ENCODE results near the gene WFIKKN1. TPM values are rescaled to one million over a fixed set of nuclear protein-coding genes. Genes with fewer than 3 reads are reported as not detected.
"Not testable (repeated sequence)": the region's sequence is repeated elsewhere in the genome, so short reads cannot be mapped to it uniquely, and the experiment has no call there.

Gene WFIKKN1
- total RNA-seq, 2 donors from 2014 or later: 0.33 to 0.71 TPM

DNA sequence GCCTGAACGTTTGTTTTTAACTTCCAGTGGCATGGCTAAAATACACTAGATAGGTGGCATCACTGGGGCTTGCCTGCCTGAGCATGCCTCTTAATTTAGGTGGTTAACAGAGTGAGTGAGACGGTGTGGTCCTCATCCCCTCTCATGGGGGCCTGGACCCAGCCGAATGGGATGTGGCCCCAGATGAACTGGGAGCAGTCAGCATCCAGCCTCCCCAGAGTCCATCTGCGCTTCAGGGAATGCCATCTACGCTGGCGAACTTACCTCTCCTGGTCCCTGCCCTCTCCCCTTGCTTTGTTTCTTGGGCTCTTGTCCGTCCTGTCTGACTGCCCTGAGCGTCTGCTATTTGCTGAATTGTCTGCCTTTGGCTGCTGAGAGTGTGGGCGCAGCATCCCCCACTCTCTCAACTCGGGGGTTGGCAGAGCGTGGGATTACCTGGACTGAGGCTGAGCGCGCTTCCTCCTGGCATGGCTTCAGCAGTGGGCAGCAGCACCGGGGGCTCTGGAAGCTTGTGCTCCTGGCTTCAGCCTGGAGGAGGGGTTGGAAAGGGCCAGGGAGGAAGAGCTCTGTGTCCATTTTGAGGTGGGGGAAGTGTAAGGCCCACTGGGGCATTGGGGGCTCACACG is 38.8 kb upstream of the WFIKKN1 start:
- Mint-ChIP-seq H3K27ac (peak overlapping the region in 1 of 2 donors; percentile 60), H3K36me3 (peaks cover 10 to 17% of the 10 kb centered on the region in 2 donors), H3K9me3 (no peaks in the 10 kb centered on the region)
- DNase-seq (ENCODE audit: low spot score in 2 of 2): no peak
- ATAC-seq: no peak

DNA sequence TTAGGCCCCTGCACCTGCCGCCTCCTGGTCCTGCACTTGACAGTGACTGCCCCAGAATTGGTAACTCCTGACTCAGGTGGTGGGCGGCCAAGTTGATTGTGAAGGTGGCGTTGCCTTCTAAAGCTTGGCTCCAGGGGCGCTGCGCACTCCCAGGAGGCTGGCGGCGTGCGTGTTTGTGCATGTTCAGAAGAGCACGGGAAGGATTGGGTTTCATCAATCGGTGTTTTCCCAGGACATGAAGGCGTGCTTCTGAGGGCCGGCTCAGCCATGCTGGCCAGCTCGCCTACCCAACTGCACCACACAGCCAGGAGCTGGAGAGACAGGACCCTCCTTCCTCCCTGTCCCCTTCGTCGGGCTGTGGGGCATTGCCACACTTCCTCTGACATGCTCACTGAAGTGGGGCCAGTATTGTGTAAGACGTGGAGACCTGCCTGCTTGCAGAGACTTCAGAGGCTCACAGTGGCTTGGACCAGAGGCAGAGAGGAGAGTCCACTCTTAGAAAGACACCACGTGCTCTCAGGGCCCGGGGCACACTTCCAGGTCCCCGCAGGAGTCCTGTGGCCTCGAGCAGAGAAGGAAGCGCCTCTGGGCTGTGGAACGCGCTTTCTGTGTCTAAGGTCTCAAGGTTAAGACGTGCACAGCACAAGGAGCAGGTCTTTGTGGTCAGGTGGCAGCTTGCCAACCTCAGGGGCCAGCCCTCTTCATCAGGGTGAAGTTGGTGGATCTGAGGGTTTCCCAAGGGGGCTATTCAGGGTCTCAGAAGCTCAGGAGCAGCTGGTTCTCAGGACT is 38.1 kb upstream of the WFIKKN1 start:
- Mint-ChIP-seq H3K36me3 (peaks cover 6 to 17% of the 10 kb centered on the region in 2 donors), H3K27ac (peak overlapping the region in 1 of 2 donors; percentile 60), H3K9me3 (no peaks in the 10 kb centered on the region)
- DNase-seq (ENCODE audit: low spot score in 2 of 2) (no peak), ATAC-seq (no peak)

DNA sequence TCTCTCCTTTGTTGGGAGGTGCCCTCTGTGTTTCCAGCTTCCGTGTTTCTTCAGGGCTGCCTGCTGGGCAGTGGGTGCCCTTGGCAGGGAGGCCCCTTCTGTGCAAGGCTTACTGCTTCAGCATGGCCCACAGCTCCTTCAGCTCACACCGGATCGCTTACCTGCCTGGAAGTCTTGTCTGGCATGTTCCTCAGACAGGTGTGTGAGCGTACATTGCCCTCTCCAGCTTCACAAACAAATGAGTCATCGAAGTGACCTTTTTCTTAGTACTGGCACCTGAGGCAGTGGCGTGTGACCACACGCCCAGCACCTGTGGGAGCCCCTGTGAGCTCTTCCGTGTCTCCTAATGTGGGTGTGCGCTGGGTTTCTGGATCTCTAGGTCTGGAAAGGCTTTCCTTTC is 37.4 kb upstream of the WFIKKN1 start:
- ATAC-seq (no peak), DNase-seq (ENCODE audit: low spot score in 2 of 2) (no peak)
- no peaks in the 10 kb centered on the region for H3K9me3 Mint-ChIP-seq
- H3K27ac Mint-ChIP-seq: peak overlapping the region in 1 of 2 donors; percentile 2
- H3K36me3 Mint-ChIP-seq: peaks cover 3 to 11% of the 10 kb centered on the region in 2 donors

DNA sequence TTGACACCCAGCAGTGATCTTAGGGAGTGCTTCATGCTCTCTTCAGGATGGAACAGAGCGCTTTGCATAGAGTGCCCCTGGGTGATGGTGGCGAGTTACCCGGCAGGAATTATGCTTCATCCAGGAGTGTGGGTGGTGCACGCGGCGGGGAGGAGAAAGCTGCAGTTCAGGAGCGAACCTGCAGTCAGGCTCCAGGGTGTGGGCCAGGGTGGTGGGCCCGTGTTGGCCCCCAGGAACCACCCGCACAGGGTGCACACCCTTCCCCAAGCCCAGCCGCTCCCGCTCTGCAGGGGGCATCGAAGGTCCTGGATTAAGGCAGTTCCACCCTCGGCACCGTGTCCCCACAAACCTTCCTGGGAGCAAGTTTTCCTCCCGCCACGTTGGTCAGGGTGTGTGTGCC is 37.0 kb upstream of the WFIKKN1 start:
- no peaks in the 10 kb centered on the region for H3K9me3 Mint-ChIP-seq
- ATAC-seq (no peak), DNase-seq (ENCODE audit: low spot score in 2 of 2) (no peak)
- peak overlapping the region in 1 of 2 donors; percentile 2 for H3K27ac Mint-ChIP-seq
- H3K36me3 Mint-ChIP-seq: peaks cover 0 to 8% of the 10 kb centered on the region in 2 donors

DNA sequence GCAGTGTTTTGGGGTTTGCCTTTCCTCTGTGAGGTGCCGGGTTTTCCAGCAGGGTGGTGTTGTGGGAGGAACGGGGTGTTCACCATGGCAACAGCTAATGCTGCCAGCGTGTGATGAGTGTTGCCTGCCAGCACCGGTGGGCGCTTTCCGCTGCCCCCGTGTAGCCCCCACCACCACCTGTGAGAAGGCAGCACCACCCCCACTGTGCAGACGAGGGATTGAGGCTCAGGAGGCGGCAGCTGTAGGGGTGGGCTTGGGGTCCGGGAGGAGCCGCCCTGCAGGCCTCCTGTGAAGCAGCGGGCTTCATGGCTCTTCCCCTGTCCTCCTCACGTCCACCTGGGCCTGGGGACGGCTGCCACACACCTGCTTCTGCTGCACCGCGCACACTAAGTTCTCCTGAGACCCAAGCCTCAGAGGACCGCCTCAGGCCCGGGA is 35.7 kb upstream of the WFIKKN1 start:
- Mint-ChIP-seq H3K9me3 (no peaks in the 10 kb centered on the region), H3K27ac (no peak overlapping the region), H3K36me3 (peaks cover 0 to 8% of the 10 kb centered on the region in 2 donors)
- ATAC-seq: no peak
- DNase-seq (ENCODE audit: low spot score in 2 of 2): no peak

DNA sequence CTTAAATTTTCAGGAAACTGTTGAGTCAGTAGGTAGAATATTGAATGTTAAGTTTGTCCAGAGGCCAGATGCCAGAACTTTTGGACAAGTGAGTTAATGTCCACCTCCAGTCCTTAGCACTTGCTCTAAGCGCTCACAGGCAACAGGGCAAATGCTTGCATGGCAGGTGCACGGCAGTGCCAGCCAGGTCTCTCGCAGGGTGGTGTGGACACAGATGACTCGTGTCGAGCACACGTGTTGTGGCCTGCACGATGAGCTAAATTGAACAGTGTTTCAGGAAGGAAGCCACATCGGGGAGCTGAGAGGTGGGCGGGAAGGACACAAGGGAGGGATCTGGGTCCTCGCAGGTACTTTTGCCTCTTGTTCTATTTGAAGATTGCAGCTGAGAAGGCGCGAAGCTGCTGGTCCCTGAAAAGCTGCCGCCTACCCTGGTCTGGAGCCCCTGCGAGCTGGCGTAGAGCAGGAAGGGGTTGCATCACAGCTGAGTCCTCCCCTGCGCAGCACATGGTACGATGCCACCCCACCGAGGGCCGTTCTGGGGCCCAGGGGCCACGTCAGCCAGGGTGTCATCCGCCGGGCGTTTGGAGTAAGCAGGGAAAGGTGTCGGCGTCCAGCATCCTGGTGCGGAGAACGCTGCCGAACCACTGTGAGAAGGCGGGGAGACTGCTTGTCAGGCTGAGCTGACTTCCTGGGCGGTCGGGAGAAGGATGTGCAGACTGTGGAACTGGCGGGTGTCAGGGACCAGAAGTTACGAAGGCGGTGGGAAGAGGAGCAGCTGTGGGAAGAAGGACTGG is 34.6 kb upstream of the WFIKKN1 start:
- Mint-ChIP-seq H3K36me3 (peaks cover 0 to 1% of the 10 kb centered on the region in 2 donors), H3K9me3 (no peaks in the 10 kb centered on the region), H3K27ac (peak overlapping the region; percentile 28 to 94)
- DNase-seq (ENCODE audit: low spot score in 2 of 2) (no peak), ATAC-seq (no peak)

DNA sequence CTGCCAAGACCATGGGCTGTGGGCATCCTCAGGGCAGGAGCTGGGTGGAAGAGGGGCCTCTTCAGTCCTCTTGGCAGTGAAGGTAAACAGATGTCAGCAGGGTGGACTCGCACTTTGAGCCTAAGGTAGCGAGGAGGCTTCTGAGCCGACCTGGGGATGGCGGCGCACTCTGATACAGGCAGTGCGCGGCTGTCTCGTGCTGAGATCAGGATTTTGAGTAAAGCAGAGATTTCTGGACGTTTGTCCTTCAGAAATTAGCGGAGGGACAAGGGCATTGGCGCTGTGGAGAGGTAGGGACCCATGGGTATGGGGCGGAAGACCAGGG is 34.1 kb upstream of the WFIKKN1 start:
- H3K27ac Mint-ChIP-seq: peak overlapping the region; percentile 28 to 87

DNA sequence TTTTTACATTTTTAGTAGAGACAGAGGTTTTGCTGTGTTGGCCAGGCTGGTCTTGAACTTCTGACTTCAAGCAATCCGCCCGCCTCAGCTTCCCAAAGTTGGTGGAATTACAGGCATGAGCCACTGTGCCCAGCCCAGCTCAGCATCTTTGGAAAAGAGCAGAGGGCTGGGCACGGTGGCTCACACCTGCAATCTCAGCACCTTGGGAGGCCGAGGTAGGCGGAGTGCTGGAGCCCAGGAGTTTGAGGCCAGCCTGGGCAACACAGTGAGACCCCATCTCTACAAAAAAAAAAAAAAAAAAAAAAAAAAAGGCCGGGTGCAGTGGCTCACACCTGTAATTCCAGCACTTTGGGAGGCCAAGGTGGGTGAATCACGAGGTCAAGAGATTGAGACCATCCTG is 33.1 kb upstream of the WFIKKN1 start:
- H3K27ac Mint-ChIP-seq; ATAC-seq; H3K36me3 Mint-ChIP-seq; H3K9me3 Mint-ChIP-seq; DNase-seq (ENCODE audit: low spot score in 2 of 2): not testable (repeated sequence)

More for the DNA sequence above, 34.1 kb upstream of the WFIKKN1 start:
- ATAC-seq: no peak
- Mint-ChIP-seq H3K36me3 (no peaks in the 10 kb centered on the region), H3K9me3 (no peaks in the 10 kb centered on the region)
- DNase-seq (ENCODE audit: low spot score in 2 of 2): no peak

DNA sequence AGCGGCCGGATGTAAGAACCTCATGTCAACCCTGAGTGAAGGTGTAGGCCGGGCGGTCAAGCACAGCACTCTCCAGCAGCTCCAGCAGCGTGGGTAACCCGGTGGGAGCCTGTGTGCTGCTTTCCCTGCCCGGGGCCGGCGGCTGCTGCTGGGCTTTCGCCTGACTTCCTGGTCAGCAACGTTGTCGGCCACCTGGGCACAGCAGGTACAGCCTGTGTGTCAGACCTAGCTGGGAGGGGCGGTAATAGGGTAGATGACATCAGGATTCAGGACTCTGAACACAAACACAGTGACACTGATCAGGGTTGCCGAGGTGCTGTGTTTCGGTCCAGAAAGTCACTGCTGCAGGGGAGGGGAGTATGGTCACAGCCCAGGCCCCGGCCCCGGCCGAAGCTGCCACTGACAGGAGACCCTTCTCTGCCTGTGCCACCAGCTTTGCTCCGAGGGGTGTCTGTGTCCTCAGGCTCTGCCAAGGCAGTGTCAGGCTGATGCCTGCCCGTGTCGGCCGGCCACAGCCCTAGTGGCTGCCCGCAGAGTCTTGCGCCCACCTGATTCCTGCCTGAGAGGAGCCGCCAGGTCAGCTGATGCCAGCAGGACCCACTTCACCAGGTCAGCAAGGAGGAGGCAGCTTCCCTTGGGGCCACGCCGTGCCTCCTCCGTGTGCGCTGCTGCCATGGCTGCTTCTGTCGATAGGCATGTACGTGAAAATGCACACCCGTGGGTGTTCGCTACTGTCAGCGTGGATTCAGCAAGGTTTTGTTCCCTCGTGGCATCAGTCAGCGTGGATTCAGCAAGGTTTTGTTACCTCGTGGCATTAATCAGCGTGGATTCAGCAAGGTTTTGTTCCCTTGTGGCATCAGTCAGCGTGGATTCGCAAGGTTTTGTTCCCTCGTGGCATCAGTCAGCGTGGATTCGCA is 31.7 kb upstream of the WFIKKN1 start:
- ATAC-seq: no peak
- H3K9me3 Mint-ChIP-seq: no peaks in the 10 kb centered on the region
- no peak overlapping the region for H3K27ac Mint-ChIP-seq
- H3K36me3 Mint-ChIP-seq: no peaks in the 10 kb centered on the region
- no peak for DNase-seq (ENCODE audit: low spot score in 2 of 2)

DNA sequence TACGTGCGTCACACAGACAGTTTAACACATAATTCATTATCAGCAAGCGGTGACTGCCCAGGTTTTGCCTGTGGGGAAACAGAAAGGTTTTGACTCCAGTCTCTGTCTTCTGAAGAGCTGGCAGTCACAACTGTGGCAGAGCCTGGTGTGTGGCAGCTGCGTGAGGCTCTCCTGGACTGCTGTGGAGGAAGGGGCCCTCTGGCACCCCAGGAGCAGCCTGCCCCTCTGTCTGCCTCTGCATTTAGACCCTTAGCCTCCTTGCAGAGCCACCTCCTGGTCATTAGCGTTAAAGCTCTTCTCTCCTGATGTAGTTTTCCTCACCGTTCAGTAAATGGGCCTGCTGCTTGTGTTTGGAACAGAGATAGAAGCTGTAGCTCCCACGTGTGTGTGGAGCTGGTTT is 30.0 kb upstream of the WFIKKN1 start:
- peak in 1 of 2 donors; percentile 60 for ATAC-seq
- no peaks in the 10 kb centered on the region for H3K36me3 Mint-ChIP-seq
- no peak for DNase-seq (ENCODE audit: low spot score in 2 of 2)
- H3K9me3 Mint-ChIP-seq: no peaks in the 10 kb centered on the region
- H3K27ac Mint-ChIP-seq: peak overlapping the region in 1 of 2 donors; percentile 77

DNA sequence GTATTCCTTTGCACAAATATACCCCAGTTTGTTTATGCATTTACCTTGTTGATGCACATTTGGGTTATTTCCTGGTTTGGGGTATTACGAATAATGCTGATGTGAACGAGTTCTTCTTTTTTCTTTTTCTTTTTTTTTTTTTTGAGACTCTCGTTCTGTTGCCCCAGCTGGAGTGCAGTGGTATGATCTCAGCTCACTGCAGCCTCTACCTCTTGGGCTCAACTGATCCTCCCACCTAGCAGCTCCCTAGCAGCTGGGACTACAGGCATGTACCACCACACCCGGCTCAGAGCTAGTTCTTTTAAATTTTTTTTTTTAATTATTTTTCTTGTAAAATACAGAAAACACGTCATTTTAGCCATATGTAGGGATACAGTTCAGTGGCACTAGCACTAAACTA is 26.9 kb upstream of the WFIKKN1 start:
- no peaks in the 10 kb centered on the region for H3K9me3 Mint-ChIP-seq
- ATAC-seq: no peak
- DNase-seq (ENCODE audit: low spot score in 2 of 2): no peak
- H3K27ac Mint-ChIP-seq: no peak overlapping the region
- H3K36me3 Mint-ChIP-seq: no peaks in the 10 kb centered on the region

DNA sequence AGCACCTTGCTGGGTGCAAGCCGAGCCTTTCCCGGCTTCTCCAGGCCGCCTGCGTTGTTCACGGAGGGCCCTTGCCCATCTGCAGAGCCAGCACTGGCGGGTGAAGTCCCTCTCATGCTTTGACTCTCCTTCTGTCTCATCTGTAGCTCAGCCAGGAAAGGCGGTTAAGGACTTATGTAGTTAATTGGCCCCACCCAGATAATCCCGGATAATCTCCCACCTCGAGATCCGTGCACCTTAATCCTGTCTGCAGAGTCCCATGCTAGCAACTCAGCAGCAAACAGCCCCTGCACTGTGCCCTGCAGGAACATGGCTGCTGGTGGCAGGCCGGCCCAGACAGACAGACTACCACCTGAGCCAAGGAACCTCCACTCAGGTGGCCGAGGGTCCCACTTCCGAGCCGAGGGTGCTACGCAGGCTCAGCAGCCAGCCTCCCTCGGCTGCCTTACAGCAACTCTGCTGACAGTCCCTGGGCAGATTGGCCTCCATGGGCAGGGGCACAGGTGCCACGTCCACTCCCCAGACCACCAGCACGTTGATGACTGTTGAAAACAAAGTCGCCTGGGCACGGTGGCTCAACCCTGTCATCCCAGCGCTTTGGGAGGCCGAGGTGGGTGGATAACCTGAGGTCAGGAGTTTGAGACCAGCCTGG is 24.0 kb upstream of the WFIKKN1 start:
- Mint-ChIP-seq H3K27ac (no peak overlapping the region), H3K9me3 (no peaks in the 10 kb centered on the region), H3K36me3 (no peaks in the 10 kb centered on the region)
- no peak for DNase-seq (ENCODE audit: low spot score in 2 of 2)
- no peak for ATAC-seq

DNA sequence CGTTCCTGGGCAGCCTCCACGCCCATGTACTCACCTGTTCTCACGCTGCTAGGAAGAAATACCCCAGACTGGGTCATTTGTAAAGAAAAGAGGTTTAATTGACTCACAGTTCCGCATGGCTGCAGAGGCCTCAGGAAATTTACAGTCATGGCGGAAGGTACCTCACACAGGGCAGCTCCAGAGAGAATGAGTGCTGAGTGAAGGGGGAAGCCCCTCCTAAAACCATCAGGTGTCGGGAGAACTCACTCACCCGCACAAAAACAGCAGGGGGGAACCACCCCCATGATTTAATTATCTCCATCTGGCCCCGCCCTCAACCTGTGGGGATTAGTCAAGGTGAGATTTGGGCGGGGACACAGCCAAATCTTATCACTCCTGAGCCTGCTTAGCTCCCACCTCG is 22.8 kb upstream of the WFIKKN1 start:
- ATAC-seq: peak; percentile 91 to 97
- Mint-ChIP-seq H3K36me3 (no peaks in the 10 kb centered on the region), H3K9me3 (no peaks in the 10 kb centered on the region), H3K27ac (peak overlapping the region; percentile 9 to 69)
- peak; percentile 32 to 80 for DNase-seq (ENCODE audit: low spot score in 2 of 2)

DNA sequence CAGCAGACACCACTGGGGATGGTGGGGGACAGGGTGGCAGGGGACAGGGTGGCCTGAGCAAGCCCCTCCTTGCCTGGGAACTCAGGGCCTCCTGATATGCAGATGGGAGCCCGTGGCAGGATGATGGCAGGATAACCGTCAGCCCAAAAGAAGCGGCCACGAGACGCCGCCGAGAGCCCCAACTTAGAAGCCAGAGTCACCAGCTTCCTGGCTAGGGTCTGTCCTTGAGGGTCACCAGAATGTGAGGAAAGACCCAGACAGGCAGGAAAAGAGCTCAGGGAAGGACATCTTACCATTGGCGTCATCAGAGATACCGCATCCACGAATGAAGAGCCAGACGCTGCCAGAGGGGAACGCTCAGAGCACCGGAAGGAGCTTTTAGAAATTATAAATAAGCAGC is 21.5 kb upstream of the WFIKKN1 start:
- Mint-ChIP-seq H3K36me3 (no peaks in the 10 kb centered on the region), H3K27ac (peak overlapping the region in 1 of 2 donors; percentile 69), H3K9me3 (no peaks in the 10 kb centered on the region)
- DNase-seq (ENCODE audit: low spot score in 2 of 2): no peak
- no peak for ATAC-seq

DNA sequence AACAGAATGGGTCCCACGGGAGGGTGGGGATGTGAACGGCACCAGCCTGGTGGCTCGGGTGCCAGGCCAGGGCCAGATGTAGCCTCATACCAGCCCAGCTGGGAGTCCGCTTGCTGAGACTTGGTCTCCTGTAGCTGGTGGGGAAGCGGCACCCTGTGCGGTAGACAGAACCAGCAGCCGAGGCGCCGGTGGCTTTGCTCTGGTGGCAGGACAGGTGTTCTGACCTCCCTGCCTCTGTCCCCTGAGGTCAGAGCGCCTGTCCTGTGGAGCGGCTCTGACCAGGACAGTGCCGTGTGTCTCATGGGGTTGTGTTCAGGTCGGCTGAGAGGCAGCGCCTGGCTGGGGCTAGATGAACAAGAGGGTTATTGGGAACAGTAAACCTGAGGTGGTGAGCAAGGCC is 20.8 kb upstream of the WFIKKN1 start:
- Mint-ChIP-seq H3K27ac (peak overlapping the region in 1 of 2 donors; percentile 35), H3K9me3 (no peaks in the 10 kb centered on the region), H3K36me3 (no peaks in the 10 kb centered on the region)
- DNase-seq (ENCODE audit: low spot score in 2 of 2) (no peak), ATAC-seq (no peak)

Data from activated naive CD4-positive, alpha-beta T cell treated with anti-CD3 and anti-CD28 coated beads, Interleukin-2, amount 50 U/mL, for 72 hours (primary cell).